ENCODE measurements around the gene AEN. TPM values are rescaled to one million over a fixed set of nuclear protein-coding genes. Genes with fewer than 3 reads are reported as not detected.

The AEN gene
- total RNA-seq, 1 donor from 2014 or later, result 10.3 TPM

GRCh38 chr15:88646088-88646405, 24.9 kb downstream of the AEN start:
- H3K27ac ChIP-seq (replicated peaks), result no peak overlapping the region
- H3K27me3 ChIP-seq (ENCODE audit: low read depth), result no peaks in the 10 kb centered on the region
- no peaks in the 10 kb centered on the region for H3K9me3 ChIP-seq (replicated peaks)
- peaks cover 27% of the 10 kb centered on the region for H3K4me1 ChIP-seq
- intact Hi-C loops (cut with micrococcal nuclease), result no loop called here
- DNase-seq, result no peak
- H3K36me3 ChIP-seq, result no peaks in the 10 kb centered on the region
- TF ChIP-seq, protein P1, sequence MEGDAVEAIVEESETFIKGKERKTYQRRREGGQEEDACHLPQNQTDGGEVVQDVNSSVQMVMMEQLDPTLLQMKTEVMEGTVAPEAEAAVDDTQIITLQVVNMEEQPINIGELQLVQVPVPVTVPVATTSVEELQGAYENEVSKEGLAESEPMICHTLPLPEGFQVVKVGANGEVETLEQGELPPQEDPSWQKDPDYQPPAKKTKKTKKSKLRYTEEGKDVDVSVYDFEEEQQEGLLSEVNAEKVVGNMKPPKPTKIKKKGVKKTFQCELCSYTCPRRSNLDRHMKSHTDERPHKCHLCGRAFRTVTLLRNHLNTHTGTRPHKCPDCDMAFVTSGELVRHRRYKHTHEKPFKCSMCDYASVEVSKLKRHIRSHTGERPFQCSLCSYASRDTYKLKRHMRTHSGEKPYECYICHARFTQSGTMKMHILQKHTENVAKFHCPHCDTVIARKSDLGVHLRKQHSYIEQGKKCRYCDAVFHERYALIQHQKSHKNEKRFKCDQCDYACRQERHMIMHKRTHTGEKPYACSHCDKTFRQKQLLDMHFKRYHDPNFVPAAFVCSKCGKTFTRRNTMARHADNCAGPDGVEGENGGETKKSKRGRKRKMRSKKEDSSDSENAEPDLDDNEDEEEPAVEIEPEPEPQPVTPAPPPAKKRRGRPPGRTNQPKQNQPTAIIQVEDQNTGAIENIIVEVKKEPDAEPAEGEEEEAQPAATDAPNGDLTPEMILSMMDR (IDR thresholded peaks at IDR 0.05; ENCODE audit: borderline replicate concordance), result no peak
- H3K4me3 ChIP-seq, result no peak overlapping the region

DNA sequence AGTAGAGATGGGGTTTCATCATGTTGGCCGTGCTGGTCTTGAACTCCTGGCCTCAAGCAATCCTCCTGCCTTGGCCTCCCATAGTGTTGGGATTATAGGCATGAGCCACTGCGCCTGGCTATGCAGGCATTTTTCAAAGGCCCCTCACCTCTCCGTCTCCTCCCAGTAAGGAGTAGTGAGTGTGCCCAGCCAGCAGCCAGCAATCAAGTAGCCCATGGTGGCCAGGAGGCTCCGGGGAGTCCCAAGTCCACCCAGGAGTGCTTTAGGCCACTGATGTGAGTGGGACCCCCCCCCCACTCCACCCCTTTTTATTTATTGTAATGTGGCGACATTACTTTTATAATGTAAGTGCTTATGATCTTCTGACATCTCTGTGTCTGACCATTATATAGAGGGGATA, 25.8 kb downstream of the AEN start:
- Histone ChIP-seq H3K27me3 (ENCODE audit: low read depth) (no peaks in the 10 kb centered on the region), H3K27ac (replicated peaks) (no peak overlapping the region), H3K4me1 (peaks cover 27% of the 10 kb centered on the region), H3K36me3 (no peaks in the 10 kb centered on the region), H3K9me3 (replicated peaks) (no peaks in the 10 kb centered on the region), H3K4me3 (no peak overlapping the region)
- no peak for DNase-seq
- TF ChIP-seq, protein P1 (IDR thresholded peaks at IDR 0.05; ENCODE audit: borderline replicate concordance), result no peak
- intact Hi-C loops (cut with micrococcal nuclease), result no loop called here

DNA sequence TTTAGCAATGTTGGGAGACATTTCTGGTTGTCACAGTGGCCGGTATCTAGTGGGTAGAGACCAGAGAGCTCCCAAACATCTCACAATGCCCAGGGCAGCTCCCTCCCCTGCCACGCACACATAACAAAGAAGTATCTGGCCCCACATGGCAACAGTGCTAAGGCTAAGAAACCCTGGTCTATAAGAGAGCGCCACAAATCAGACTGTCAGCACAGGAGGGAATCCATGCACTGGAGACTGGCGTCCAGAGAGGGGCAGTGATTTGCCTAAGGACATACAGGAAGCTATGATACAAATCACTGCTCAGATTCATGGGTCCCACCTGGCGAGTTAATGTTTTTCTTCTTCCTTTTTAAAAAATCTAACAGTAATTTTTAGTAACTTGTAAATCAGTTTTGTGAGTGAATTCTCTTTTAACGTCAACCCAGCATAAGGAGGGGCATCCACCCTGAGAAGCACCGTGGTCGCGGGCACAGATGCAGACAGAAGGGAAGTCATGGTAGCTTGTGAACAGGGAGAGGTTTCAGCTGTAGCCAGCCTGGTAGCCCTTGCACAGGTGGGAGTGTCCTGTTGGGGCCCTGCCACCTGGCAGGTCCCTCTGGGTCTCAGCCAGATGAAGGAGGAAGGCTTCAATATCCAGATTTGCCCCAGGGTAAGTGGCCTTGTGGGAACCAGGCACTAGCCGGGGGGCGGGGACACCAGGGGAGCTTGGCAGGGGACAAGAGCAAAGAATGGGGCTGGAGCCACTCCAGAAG, 26.4 kb downstream of the AEN start:
- TF ChIP-seq, protein P1 (IDR thresholded peaks at IDR 0.05; ENCODE audit: borderline replicate concordance), result no peak
- no peaks in the 10 kb centered on the region for H3K36me3 ChIP-seq
- no peaks in the 10 kb centered on the region for H3K9me3 ChIP-seq (replicated peaks)
- no peaks in the 10 kb centered on the region for H3K27me3 ChIP-seq (ENCODE audit: low read depth)
- DNase-seq, result no peak
- H3K27ac ChIP-seq (replicated peaks), result no peak overlapping the region
- H3K4me1 ChIP-seq, result peaks cover 27% of the 10 kb centered on the region
- intact Hi-C loops (cut with micrococcal nuclease), result no loop called here
- no peak overlapping the region for H3K4me3 ChIP-seq

GRCh38 chr15:88648357-88649214, 27.4 kb downstream of the AEN start:
- no peaks in the 10 kb centered on the region for H3K9me3 ChIP-seq (replicated peaks)
- DNase-seq, result no peak
- H3K4me3 ChIP-seq, result no peak overlapping the region
- TF ChIP-seq, protein P1 (IDR thresholded peaks at IDR 0.05; ENCODE audit: borderline replicate concordance), result no peak
- peaks cover 27% of the 10 kb centered on the region for H3K4me1 ChIP-seq
- no peaks in the 10 kb centered on the region for H3K27me3 ChIP-seq (ENCODE audit: low read depth)
- intact Hi-C loops (cut with micrococcal nuclease), result no loop called here
- no peaks in the 10 kb centered on the region for H3K36me3 ChIP-seq
- H3K27ac ChIP-seq (replicated peaks), result peak overlapping the region; percentile 53

GRCh38 chr15:88649286-88649733, 28.2 kb downstream of the AEN start:
- DNase-seq, result peak; percentile 53
- Histone ChIP-seq H3K4me1 (peaks cover 27% of the 10 kb centered on the region), H3K27ac (replicated peaks) (peak overlapping the region; percentile 53), H3K27me3 (ENCODE audit: low read depth) (no peaks in the 10 kb centered on the region), H3K36me3 (no peaks in the 10 kb centered on the region), H3K9me3 (replicated peaks) (no peaks in the 10 kb centered on the region), H3K4me3 (no peak overlapping the region)
- TF ChIP-seq, protein P1 (IDR thresholded peaks at IDR 0.05; ENCODE audit: borderline replicate concordance), result no peak
- intact Hi-C loops (cut with micrococcal nuclease), result no loop called here

Measured in left ventricle myocardium inferior (tissue), 1 donor.